Ovary (tissue), 3 donors: ENCODE data around the gene HIBCH.

ENCODE experiments used
- CTCF ChIP-seq, 3 donors: fragments of 450-650 bp in 2 of 3; fragments of 200-600 bp in 1 of 3; IDR thresholded peaks; one replicate each; pipeline versions ENCODE4 v1.5.1 to v1.8.0; 2016 to 2022; ENCODE audit warnings: antibody characterized with exemption in 3 of 3, mild to moderate bottlenecking in 1 of 3
- EP300 ChIP-seq: sonication (generic); formaldehyde crosslinking; IDR thresholded peaks from one replicate; pipeline ENCODE4 v1.6.1; 2017; ENCODE audit warnings: antibody characterized with exemption
- donor health status: DM: no; HTN: no; CAD: no.

- TF ChIP-seq CTCF (IDR thresholded peaks at IDR 0.05) (no peak), EP300 (no peak)
Observed at GRCh38 chr2:190207930-190208329, 111.7 kb downstream of the HIBCH start.
